CD1c-positive myeloid dendritic cell (primary cell): Measurements from ENCODE around the gene SNX7.

Experiments
- DNase-seq: peaks from one replicate; pipeline ENCODE4 v3.0.0-alpha.2; 2016; ENCODE audit errors: extremely low spot score

Gene SNX7

DNA sequence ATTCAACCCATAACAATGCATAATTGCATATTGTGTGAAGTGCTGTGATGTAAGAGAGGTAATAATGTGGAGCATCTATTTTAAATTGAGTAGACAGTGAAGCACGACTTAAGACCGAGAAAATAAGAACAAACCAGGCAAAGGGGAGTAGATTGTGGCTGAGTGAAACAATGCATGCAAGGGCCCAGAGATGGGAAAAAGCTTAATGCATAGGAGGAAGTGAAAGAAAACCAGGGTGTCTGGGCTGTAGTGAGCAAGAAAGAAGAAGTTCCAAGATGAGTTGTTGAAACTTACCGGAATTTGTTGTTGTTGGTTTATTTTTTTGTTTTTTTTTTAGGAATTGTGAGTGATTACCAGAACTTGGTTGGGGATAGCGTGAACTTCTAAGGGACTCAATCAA, 104.7 kb downstream of the SNX7 start:
- peak; percentile 62 for DNase-seq

- no peak for DNase-seq
These were observed 107.6 kb downstream of the SNX7 start for GRCh38 chr1:98769162-98769561.

- no peak for DNase-seq
These were observed 120.4 kb downstream of the SNX7 start for GRCh38 chr1:98781906-98782305.

GRCh38 chr1:98783821-98784220, 122.3 kb downstream of the SNX7 start:
- no peak for DNase-seq

DNA sequence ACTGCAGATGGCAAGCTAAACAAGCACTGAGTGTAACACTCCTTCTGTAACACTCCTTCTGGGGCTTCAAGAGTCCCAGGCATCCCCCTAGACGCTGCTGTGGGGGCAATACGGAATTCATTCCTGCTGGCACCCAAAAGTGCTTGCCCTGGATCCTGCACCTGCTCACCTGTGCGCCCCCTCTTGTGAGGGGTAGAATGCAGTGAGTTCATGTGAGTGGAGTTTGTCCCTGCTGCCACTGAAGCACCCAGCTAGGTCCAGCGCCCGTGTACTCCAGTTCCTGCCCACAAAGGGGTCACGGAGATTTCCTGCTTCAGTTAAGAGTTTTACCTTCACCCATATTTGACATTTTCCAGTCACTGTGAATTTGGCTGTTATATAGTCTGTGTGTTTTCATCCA, 130.0 kb downstream of the SNX7 start:
- no peak for DNase-seq

GRCh38 chr1:98792123-98792522, 130.6 kb downstream of the SNX7 start:
- DNase-seq = no peak

DNA sequence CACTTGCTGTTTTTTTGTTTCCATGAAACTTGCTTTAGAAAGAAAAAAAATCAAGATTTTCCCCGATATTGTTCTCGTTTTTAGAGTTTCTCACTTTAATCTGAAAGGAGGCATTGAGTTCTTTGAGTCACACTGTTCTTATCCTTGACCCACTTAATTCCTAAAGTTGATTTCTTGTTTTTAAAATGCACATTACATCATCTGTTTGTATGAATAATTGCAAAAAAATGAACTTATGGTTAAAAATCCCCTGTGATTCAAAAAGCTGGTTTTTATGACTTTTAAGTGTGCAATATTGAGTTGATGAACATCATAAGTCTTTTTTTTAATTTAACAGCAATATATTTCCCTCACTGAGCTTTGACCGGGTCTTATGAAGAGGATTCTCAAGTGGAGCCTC, 131.6 kb downstream of the SNX7 start:
- DNase-seq = no peak

DNA sequence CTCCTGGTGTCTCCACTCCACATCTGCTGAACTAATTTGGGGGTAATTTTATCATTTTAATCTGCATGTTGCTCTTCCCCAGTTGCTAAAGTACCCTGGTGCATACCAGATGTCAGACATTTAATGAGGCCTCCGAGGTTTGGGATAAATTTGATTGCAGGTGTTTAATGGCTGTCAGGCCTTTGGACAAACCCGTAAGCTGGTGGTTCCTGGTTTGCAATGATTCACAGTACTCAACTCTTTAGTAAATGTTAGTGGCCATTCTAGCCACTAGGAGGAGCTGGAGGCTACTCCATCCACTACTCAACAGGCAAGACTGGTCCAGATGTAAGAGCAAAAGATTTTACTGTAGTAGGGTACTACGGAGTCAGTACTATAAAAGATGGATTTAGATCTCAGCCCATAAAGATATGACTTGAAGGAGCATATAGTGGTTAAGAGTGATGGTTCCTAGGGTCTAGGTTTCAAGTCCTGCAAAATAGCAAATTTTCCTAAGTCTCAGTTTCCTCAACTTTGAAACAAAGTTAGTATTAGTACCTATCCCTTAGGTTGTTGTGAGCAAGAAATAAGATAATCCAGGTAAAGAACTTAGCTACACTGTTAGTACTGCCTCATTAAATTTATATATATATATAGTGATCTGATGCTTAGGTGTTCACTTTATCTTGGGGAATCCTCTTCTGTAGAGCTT, 132.8 kb downstream of the SNX7 start:
- DNase-seq = peak; percentile 63

DNA sequence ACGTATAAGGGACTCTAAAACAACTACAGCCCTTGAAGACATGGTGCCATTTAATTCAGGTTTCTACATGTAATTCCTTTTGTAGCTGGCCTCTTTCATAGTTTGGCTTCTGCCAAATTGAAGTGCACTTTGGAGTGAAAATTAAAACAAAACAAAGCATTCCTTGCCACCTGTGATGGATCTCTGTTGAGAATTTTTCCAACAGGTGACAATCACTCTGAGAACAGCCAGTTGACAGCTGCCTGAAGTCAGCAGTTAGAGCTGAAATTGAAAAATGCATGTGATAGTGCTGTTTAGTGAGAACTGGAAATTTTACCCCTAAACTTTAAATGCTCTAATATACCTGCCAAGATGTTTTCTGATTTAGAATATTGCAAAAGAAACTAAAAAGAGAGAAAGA, 134.5 kb downstream of the SNX7 start:
- DNase-seq = no peak

GRCh38 chr1:98797506-98797905, 136.0 kb downstream of the SNX7 start:
- no peak for DNase-seq
